Measurements from ENCODE around the gene INTU. TPM values are rescaled to one million over a fixed set of nuclear protein-coding genes. Genes with fewer than 3 reads are reported as not detected.

Gene INTU
- total and polyA plus RNA-seq, 9 of the 15 experiments (the other 6 are each of a cell fraction or from before 2014, with no cell fraction given) = 1.5 to 8.9 (median 3.9) TPM

- TF ChIP-seq ERF (CRISPR knock-in tag; IDR thresholded peaks at IDR 0.05) (no peak), NR1H2 (CRISPR knock-in tag; IDR thresholded peaks at IDR 0.05) (no peak), CTBP1 (IDR thresholded peaks at IDR 0.05; ENCODE audit: borderline replicate concordance) (no peak), HIVEP1 (CRISPR knock-in tag; IDR thresholded peaks at IDR 0.05) (no peak), GATA2 (CRISPR knock-in tag; IDR thresholded peaks at IDR 0.05) (no peak), KAT2B (IDR thresholded peaks at IDR 0.05; ENCODE audit: low read depth, low read length) (no peak), NBN (IDR thresholded peaks at IDR 0.05; ENCODE audit: low read depth) (peak; percentile 62; the same call in 1 of the 2 replicates), ZNF436 (CRISPR knock-in tag; IDR thresholded peaks at IDR 0.05) (no peak), SREBF2 (CRISPR knock-in tag; IDR thresholded peaks at IDR 0.05) (no peak), NCOA1 (IDR thresholded peaks at IDR 0.05; ENCODE audit: low read depth) (no peak), HMG20B (CRISPR knock-in tag; IDR thresholded peaks at IDR 0.05) (no peak), KDM2B (CRISPR knock-in tag; IDR thresholded peaks at IDR 0.05) (no peak), CEBPB (tag; IDR thresholded peaks at IDR 0.05) (peak; percentile 83), TCF3 (CRISPR knock-in tag; IDR thresholded peaks at IDR 0.05) (no peak), RHOXF2B (CRISPR knock-in tag; conservative IDR thresholded peaks at IDR 0.05) (no peak), ZNF277 (CRISPR knock-in tag; IDR thresholded peaks at IDR 0.05; ENCODE audit: borderline replicate concordance) (no peak), CCNT2 (IDR thresholded peaks at IDR 0.05; ENCODE audit: borderline replicate concordance, extremely low read depth, insufficient read length, low read depth, low read length) (no peak)
- TF ChIP-seq, protein P1, sequence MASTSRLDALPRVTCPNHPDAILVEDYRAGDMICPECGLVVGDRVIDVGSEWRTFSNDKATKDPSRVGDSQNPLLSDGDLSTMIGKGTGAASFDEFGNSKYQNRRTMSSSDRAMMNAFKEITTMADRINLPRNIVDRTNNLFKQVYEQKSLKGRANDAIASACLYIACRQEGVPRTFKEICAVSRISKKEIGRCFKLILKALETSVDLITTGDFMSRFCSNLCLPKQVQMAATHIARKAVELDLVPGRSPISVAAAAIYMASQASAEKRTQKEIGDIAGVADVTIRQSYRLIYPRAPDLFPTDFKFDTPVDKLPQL (IDR thresholded peaks at IDR 0.05; ENCODE audit: extremely low read depth, insufficient read length) = no peak
- TF ChIP-seq, protein P2, sequence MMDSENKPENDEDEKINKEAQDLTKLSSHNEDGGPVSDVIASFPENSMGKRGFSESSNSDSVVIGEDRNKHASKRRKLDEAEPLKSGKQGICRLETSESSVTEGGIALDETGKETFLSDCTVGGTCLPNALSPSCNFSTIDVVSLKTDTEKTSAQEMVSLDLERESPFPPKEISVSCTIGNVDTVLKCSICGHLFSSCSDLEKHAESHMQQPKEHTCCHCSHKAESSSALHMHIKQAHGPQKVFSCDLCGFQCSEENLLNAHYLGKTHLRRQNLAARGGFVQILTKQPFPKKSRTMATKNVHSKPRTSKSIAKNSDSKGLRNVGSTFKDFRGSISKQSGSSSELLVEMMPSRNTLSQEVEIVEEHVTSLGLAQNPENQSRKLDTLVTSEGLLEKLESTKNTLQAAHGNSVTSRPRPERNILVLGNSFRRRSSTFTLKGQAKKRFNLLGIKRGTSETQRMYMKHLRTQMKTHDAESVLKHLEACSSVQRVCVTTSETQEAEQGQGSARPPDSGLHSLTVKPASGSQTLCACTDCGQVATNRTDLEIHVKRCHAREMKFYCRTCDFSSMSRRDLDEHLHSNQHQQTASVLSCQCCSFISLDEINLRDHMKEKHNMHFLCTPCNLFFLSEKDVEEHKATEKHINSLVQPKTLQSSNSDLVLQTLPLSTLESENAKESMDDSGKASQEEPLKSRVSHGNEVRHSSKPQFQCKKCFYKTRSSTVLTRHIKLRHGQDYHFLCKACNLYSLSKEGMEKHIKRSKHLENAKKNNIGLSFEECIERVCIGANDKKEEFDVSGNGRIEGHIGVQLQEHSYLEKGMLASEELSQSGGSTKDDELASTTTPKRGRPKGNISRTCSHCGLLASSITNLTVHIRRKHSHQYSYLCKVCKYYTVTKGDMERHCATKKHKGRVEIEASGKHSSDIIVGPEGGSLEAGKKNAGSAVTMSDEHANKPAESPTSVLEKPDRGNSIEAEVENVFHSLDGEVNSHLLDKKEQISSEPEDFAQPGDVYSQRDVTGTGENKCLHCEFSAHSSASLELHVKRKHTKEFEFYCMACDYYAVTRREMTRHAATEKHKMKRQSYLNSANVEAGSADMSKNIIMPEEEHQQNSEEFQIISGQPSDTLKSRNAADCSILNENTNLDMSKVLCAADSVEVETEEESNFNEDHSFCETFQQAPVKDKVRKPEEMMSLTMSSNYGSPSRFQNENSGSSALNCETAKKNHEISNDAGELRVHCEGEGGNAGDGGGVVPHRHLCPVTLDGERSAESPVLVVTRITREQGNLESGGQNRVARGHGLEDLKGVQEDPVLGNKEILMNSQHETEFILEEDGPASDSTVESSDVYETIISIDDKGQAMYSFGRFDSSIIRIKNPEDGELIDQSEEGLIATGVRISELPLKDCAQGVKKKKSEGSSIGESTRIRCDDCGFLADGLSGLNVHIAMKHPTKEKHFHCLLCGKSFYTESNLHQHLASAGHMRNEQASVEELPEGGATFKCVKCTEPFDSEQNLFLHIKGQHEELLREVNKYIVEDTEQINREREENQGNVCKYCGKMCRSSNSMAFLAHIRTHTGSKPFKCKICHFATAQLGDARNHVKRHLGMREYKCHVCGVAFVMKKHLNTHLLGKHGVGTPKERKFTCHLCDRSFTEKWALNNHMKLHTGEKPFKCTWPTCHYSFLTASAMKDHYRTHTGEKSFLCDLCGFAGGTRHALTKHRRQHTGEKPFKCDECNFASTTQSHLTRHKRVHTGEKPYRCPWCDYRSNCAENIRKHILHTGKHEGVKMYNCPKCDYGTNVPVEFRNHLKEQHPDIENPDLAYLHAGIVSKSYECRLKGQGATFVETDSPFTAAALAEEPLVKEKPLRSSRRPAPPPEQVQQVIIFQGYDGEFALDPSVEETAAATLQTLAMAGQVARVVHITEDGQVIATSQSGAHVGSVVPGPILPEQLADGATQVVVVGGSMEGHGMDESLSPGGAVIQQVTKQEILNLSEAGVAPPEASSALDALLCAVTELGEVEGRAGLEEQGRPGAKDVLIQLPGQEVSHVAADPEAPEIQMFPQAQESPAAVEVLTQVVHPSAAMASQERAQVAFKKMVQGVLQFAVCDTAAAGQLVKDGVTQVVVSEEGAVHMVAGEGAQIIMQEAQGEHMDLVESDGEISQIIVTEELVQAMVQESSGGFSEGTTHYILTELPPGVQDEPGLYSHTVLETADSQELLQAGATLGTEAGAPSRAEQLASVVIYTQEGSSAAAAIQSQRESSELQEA (IDR thresholded peaks at IDR 0.05; ENCODE audit: low read depth) = no peak
These were observed 116.2 kb downstream of the INTU start (continued) for GRCh38 chr4:127748957-127749356.
